ENCODE data around the gene CFAP77.

Gene CFAP77

GRCh38 chr9:132606066-132606465, 196.1 kb downstream of the CFAP77 start:
- DNase-seq: no peak

- DNase-seq: no peak
These were observed 199.2 kb downstream of the CFAP77 start for GRCh38 chr9:132609184-132609583.

- no peak for DNase-seq
These were observed 199.8 kb downstream of the CFAP77 start for GRCh38 chr9:132609829-132610228.

GRCh38 chr9:132610661-132611060, 200.7 kb downstream of the CFAP77 start:
- DNase-seq: no peak

GRCh38 chr9:132614324-132614723, 204.3 kb downstream of the CFAP77 start:
- DNase-seq: no peak

GRCh38 chr9:132615774-132616173, 205.8 kb downstream of the CFAP77 start:
- DNase-seq: no peak

- DNase-seq: no peak
These were observed 206.7 kb downstream of the CFAP77 start for GRCh38 chr9:132616725-132617124.

- no peak for DNase-seq
These were observed 212.1 kb downstream of the CFAP77 start for GRCh38 chr9:132622159-132622558.

All from activated CD8-positive, alpha-beta memory T cell treated with anti-CD3 and anti-CD28 coated beads for 24 hours (primary cell).